Activated CD4-positive, alpha-beta T cell treated with anti-CD3 and anti-CD28 coated beads, Interleukin-2, amount 50 U/mL, for 1 hour (primary cell): Measurements from ENCODE around the gene NUDT15.
"Not testable (repeated sequence)": the region's sequence is repeated elsewhere in the genome, so short reads cannot be mapped to it uniquely, and the experiment has no call there.

ENCODE experiments used
- DNase-seq: peaks from one replicate; pipeline ENCODE4 v3.0.0-alpha.2; 2020

Gene NUDT15

DNA sequence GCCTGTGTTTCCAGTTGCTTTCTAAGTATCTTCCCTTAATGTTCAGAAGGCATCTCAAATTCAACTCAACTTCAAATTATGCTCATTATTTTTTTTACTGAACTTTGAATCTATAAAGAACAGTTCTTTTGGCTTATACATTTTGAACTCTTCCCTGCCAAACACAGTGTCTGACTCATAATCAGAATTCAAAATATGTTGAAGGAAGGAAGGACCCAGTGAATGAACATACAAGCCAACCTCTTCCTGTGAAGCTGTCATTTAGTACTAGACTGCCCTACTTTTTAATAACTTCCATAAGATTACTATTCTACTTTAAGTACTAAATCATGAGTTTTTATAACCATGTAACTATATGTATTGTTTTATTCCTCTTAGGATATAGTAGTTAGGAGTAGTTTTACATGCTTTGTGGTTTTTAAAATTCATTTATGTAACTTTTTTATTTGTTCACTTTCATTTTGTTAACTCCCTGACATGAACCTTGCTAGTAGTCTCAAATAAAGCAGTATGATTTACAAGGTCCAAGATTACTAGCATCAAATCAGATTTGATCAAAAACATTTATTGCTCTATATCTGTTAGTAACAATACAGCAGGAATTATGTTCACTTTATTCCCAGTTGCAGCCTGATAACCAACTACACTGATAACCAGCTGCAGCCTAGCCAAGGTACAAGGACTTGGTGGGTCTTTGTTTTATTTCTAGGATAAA is 6.4 kb downstream of the NUDT15 start:
- DNase-seq: no peak

GRCh38 chr13:48050550-48050949 is 13.0 kb downstream of the NUDT15 start:
- DNase-seq: no peak

DNA sequence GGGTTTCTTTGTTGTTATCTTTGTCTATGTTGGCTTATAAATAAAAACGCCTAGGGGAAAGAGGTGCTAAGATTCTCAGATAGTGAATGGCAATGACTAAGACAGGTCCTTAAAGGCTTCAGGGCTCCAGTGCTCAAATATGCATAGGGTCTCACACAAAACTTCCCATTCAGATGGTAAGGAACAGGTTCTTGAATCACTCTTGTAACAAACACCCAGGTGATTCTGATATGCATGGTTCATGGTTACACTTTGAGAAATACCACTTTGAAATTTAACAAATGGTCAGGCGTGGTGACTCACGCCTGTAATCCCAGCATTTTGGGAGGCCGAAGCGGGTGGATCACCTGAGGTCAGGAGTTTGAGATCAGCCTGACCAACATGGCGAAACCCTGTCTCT is 17.1 kb downstream of the NUDT15 start:
- DNase-seq: no peak

GRCh38 chr13:48055712-48056111 is 18.2 kb downstream of the NUDT15 start:
- DNase-seq: no peak

DNA sequence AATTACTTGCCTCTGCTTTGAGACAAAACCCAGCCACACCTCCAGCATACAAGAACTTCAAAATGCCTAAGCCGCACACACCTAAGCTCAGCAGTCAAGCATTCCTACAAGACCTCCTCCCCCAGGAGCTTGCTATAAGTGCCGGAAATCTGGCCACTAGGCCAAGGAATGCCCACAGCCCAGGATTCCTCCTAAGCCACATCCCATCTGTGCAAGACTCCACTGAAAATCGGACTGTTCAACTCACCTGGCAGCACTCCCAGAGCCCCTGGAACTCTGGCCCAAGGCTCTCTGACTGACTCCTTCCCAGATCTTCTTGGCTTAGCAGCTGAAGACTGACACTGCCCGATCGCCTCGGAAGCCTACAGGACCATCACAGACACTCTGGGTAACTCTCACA is 21.0 kb downstream of the NUDT15 start:
- not testable (repeated sequence) for DNase-seq

- DNase-seq: not testable (repeated sequence)
Observed at GRCh38 chr13:48059951-48060350, 22.4 kb downstream of the NUDT15 start.

GRCh38 chr13:48066310-48066989 is 28.9 kb downstream of the NUDT15 start:
- no peak for DNase-seq

- no peak for DNase-seq
Observed at GRCh38 chr13:48068036-48068435, 30.5 kb downstream of the NUDT15 start.

DNA sequence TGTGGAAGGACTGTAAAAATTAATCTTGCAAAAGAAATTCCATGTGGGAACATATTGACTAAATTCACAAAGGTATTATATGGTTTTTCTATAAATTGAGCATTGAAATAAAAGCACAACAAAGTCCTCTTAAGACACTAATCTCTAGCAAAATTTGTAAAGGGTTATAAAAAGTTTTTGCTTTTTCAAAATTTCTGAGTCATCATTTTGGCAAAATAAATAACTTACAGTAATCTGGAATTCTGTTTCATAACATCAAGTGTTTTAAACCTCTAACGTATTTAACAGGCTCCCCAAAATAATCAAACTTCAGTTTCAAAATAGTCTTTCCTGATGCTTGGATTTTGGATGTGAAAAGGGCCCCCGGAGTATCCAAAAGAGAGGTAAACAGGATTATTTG is 31.4 kb downstream of the NUDT15 start:
- no peak for DNase-seq

DNA sequence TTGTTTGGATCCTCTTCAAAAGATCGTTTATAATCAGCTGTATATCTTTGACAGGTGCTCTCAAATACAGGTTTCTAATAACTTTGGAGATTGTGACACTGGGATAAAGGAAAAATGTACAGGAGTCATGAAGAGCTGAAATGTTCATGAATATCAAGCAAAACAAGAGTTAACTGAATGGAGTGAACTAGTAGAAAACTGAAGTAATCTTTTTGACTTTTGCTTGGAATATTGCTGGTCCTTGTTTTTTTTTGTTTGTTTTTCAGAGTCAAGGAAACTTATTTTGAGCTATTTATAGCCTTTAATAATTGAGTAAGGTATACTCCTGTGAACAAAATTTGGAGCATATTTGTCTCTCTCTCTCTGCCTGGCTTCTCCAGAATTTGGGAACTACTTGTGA is 32.0 kb downstream of the NUDT15 start:
- DNase-seq: no peak

DNA sequence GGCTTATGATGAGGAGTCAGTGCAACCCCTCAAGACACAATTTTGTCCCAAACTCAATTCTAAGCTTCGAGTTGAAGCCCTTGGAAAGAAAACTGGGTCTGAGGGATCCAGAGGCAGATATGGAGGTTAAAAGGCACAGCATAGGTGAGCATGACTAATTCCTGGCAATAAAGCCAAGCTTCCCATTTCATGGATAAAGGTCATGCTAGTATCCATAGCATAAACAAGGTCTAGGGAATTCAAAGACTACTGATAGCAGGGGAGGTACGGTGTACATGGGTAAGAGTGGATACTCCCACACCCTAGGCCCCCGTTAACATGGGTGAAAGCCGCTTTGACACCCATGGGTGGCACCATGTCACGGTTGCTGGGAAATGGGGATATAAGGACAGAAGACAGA is 33.4 kb downstream of the NUDT15 start:
- DNase-seq: no peak

- no peak for DNase-seq
Observed at GRCh38 chr13:48072304-48072703, 34.8 kb downstream of the NUDT15 start.

GRCh38 chr13:48072787-48073186 is 35.3 kb downstream of the NUDT15 start:
- no peak for DNase-seq

- DNase-seq: no peak
Observed at GRCh38 chr13:48074006-48074405, 36.5 kb downstream of the NUDT15 start.

- DNase-seq: no peak
Observed at GRCh38 chr13:48078251-48078656, 40.7 kb downstream of the NUDT15 start.

DNA sequence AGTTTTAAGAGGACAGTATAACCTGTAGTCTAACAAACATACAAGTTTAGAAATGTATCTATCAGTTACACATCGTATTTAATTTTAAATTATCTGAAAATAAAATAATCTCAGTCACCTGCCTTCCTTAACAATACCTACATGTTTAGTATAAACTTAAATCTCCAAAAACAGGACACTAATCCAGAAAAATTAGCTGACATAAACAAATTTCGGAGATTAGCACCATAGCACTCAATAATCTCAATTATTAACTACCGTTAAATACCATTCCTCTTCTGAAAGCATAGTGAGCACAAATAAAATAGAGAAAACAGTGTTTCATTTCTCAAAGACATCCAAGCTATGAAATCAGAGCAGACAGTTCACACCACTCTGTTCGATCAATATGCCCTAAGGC is 44.2 kb downstream of the NUDT15 start:
- DNase-seq: no peak

- no peak for DNase-seq
Observed at GRCh38 chr13:48086272-48086671, 48.7 kb downstream of the NUDT15 start.

- no peak for DNase-seq
Observed at GRCh38 chr13:48093588-48093987, 56.1 kb downstream of the NUDT15 start.

- DNase-seq: no peak
Observed at GRCh38 chr13:48094404-48094780, 56.9 kb downstream of the NUDT15 start.

DNA sequence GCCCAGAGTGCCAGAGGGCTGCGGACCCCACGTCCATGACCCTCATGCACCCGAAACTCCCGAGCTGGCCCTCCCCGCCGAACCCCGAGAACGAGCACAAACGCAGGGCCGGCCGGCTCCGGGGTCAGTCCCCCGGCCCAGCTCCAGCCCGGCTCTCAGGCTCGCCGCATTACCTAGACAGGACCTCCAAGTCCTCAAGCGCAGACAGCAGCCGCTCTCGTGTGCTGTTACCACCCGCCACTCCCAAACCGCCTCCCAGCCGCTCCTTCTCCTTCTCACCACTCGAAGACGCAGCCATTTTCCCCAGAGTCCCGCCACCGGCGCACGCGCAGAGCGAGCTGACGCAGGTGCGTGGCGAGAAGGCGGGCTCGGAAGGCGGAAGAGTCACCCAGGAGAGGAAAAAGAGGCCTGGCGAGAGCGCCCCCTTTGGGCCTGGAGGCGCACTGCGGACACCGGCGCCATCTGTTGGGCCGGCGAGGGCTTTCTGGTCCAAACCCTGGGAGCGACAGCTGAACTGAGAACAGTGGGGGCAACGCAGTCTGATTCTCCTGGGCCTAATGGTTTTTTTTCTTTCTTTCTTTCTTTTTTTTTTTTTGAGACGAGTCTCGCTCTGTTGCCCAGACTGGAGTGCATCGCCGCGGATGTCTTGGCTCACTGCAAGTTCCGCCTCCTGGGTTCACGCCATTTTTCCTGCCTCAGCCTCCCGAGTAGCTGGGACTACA is 57.4 kb downstream of the NUDT15 start, which contains the start of gene MED4:
TSS of gene MED4 (minus strand) at position 324 of the 722 bp plus-strand sequence. CDS start at position 298, 26 bp downstream.
- peak; percentile 97 for DNase-seq

DNA sequence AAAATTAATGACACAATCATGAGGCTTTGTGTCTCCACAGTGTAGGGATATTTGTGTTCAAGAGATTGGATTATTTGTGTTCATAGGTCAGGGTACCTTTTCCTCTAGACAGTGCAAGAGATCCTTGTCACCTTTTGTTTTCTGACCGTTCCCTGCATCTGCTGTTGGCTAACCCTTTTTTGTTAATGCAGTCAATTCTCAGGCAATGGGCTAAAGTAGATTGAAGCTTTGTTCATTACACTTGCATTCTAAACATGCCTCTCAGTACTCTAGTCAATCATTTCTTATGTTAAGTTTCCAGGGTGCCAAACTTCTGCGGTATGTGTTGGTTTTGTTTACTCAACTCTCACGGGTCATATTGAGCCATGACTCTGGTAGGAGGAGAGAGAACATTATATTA is 59.1 kb downstream of the NUDT15 start:
- DNase-seq: no peak
